Hepatic stellate cell (primary cell): ENCODE measurements around the gene KPNA5.
"Not testable (repeated sequence)": the region's sequence is repeated elsewhere in the genome, so short reads cannot be mapped to it uniquely, and the experiment has no call there.

ENCODE experiments used
- DNase-seq: peaks from one replicate; pipeline ENCODE4 v3.0.0; 2011; ENCODE audit warnings: low spot score

The KPNA5 gene

DNA sequence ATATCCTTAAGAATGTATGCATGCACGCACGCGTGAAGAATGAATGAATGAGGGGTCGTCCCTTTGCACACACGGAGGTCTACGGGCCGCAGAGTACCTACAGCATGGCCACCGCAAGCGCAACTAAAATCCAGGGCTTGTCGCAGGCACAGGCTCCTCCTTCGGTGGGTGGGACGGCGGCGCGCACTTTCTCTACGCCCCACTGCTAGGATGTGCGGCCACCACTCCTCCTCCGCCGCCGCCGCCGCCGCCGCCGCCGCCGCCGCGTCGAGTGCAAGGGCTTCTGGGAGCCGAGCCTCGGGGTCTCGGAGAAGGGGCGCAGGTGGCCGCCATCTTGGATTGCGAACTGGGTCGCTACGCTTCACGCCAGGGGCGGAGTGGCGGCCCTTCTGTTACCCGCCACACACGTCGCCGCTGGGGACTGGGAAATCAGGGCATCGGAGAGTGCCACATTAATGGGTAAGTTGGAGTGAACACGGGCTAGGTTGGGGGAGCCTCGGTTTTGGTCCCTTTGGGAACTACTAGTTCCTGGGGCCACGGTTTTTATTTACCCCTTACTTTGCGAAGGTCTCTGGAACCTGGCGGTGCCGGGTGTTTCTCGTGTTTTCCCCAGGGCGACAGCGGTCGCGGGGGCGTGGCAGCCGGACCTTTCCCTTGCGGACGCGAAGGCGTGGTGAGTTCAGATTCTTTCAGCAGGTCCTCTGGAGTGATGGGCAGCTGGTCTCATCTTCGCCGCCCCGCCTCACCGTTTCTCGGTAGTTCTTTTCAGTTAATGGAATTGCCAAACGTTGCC, at the start of gene KPNA5:
Gene KPNA5, plus strand, starts transcription at position 332 of the 793 bp plus-strand sequence. Its CDS starts 124 bp downstream, at position 456.
- DNase-seq = peak; percentile 88

DNA sequence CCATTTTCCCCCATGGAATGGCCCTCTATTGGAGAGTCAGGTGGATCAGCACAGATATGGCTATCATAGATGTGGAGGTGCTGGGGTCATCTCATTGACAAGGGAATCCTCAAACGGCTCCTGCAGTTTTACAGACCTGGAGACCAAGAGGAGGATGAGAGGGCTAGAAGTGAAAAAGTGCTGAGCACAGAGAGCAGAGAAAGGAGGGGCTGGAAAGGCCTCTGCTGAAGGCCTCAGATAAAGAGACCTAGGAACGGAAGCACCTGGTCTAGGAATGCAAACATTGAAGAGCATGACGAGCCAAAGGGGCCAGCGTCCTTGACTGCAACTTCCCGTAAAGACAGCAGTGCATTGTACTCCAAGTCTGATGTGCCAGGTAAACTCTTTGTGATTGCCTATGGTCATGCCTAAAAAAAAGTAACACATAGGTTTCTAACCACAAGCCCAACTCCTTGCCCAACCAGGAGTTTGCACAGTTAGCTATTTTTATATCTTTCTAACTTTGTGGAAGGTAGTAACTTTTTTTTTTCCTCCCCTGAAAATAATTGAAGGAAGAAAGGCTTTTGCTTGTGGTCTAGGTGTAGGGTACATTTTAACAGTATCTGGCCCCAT, 49.5 kb upstream of the KPNA5 start:
- no peak for DNase-seq

DNA sequence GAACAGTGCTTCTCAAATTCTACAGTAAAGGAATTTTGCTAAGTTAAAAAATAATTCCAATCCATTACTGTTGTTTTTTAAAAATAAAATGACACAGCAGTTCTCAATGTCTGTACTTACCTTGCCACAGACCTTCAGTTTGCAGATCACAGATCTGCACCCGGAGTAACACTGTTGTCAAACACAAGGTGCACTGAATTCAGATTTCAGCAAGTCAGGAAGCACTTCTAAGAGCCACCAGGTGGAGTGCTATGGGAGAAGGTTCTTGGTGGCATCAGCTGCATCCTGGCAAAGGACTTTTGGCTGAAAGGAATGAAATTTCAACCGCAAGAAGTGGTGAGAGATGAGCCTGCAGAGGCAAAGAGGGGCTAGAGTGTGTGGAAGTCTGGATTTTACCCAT, 47.3 kb upstream of the KPNA5 start:
- no peak for DNase-seq

DNA sequence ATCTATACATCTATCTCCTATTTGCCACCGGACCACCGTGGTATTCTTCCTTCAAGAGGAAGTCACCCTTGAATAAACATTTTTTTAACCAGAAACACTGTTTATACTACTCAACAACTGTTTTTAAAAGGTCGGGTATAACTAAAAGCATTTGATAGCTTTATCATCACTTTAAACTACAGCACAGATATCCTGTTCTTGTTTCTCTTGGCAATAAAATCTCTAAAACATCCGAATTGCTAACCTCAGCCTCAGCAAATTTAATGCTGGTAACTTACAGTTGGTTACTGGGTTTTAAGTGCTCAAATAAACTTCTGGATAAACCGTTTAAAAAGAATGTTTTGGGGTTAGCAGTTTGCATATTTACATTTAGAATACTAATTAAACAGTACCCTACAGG, 32.9 kb upstream of the KPNA5 start:
- no peak for DNase-seq

DNA sequence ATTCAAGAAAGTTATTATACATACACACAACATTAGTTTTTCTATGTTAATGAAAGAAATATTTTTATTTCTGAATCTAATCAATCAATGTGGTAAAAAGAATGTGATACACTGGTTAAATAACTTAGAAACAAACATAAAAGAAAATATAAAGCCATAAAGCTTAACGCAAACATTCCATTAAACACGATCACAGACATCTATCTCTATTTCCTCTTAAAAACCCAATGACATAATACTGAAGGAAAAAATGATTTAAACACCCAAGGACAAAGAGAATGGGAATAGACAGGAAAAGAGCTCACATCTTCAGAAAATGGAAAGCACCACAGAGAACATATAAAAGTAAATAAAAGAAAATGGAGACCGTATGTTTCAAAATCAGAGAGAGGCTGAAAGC, 31.9 kb upstream of the KPNA5 start:
- no peak for DNase-seq

DNA sequence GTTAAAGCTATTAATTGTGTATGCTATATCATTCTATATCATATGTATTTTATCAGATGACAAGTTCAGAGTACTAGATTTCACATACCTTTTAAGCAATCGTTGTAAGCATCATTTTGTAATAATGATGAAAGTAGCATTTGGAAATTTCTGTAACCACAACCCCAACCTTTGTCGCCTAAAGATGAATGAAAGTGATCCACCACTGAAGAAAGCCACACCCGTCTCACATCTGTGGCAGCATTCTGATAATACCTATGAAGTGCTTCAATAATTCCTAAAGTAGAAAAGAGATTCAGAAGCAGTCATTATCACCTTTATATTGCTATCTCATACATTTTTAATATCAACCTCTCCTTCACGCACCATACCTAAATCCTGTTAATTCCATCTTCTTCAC, 29.1 kb upstream of the KPNA5 start:
- no peak for DNase-seq

DNA sequence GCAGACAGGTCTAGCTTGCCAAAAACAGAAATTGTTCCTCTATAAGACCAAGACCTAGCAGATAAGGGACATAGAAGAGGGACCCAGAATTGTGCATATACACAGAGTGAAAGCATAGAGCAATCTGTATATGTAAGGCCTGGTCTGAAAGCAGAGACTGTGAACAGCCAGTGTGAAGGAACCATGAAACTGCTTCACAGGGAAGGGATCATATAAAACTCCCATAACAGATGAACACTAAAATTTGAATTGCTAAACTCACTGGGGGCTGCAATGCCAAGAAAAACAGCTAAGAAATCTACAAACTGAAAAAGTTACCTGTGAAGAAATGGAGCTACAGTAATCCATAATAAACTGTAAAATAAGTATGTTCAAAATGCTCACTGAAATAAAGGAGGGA, 19.4 kb upstream of the KPNA5 start:
- no peak for DNase-seq

DNA sequence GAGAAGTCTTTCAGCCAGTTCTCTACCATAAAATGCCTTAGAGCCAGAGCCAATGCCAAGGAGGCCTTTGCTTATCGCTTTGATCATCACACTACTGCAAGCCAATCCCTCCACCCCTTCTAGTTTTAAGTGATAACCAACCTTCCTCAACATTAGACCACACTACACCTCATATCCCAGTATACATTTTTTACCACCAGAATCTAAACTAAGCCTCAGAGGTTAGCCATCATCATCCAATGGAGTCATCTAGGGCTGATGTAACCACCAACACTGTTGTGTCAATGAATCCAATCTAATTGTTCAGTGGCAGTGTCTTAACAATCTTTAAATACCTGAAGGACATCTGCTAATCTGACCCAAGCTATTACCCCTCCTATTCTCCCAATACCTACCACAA, 18.8 kb upstream of the KPNA5 start:
- DNase-seq = no peak

DNA sequence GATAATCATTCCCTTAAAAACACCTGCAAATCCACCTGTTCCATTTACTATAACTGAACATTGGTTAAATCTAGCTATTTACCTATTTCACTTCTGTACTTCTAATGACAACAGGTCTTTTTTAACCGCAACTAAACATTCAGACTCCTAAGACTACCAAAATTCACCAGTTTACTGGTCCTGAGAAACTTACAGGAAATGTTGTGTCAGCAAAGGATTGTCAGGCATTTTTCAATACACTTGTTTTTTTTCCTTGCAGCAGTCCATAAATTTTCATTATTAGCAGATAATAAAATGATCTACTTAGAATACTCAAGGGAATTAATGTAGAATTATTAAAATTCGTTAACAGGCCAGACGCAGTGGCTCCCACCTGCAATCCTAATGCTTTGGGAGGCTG, 17.7 kb upstream of the KPNA5 start:
- DNase-seq = no peak

DNA sequence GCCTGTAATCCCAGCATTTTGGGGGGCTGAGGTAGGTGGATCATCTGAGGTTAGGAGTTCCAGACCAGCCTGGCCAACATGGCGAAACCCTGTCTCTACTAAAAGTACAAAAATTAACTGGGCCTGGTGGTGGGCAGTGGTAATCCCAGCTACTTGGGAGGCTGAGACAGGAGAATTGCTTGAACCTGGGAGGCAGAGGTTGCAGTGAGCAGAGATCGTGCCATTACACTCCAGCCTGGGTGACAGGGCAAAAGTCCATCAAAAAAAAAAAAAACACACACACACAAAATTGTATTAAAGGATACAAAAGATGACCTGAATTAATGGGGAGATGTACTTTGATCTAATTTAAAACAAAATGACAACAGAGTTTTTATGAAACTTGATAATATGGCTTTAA, 16.8 kb upstream of the KPNA5 start:
- DNase-seq = not testable (repeated sequence)

DNA sequence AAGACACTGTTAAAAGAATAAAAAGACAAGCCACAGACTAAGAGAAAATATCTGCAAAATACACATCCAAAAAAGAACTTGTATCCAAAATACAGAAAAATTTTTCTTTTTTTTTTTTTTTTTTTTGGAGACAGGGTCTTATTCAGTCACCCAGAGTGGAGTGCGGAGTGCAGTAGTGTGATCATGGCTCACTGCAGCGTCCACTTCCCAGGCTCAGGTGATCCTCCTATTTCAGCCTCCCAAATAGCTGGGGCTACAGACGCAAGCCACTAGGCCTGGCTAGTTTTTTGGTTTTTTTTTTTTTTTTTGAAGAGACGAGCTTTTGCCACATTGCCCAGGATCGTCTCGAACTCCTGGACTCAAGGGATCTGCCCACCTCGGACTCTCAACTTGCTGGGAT, 15.5 kb upstream of the KPNA5 start:
- DNase-seq = no peak

DNA sequence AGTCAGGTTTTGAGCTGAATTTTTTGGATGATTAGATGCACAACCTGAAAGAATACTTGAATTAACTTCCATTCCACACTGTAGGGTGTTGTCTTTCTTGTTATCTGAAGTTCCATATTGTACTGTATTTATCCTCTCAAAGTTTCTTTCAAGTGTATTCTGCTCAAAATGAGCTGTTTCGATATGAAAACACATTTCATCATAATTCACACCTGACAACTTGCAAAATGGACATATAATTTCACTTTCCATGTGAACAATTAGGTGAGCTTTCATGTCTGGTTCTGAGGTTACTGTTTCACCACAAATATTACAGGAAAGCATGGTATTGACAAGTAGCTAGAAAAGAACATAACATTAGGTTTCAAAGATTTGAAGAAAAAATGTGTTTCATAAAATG, 14.1 kb upstream of the KPNA5 start:
- DNase-seq = no peak

DNA sequence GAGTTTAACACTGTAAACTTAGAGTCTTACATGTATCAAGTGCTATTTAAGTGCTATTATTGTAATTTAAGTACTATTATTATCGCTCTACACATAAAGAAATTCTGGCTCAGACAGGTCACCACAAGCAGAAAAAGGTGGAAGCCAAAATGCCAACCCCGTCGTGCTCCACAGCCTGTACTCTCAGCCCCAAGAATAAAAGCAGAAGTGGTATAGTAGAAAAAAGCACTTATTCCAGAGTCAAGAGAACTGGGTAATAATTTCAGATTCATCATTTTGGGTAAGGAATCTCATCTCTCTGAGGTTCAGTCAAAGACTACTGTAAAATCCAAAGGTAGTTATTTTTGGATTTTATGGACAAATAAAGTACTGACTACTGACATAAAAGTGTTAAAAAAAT, 13.4 kb upstream of the KPNA5 start:
- no peak for DNase-seq

DNA sequence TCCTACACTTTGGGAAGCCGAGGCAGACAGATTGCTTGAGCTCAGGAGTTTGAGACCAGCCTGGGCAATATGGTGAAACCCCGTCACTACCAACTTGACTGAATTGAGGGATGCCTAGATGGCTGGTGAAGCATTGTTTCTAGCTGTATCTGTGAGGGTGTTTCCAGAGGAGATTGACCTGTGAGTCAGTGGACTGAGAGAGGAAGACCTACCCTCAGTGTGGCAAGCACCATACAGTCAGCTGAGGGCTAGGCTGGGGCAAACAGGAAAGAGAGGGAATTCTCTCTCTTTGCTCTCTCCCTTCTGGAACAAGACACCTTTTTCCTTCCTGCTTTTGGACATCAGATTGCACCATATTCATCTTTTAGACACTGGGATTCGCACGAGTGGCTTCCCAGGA, 8.7 kb upstream of the KPNA5 start:
- DNase-seq = no peak

DNA sequence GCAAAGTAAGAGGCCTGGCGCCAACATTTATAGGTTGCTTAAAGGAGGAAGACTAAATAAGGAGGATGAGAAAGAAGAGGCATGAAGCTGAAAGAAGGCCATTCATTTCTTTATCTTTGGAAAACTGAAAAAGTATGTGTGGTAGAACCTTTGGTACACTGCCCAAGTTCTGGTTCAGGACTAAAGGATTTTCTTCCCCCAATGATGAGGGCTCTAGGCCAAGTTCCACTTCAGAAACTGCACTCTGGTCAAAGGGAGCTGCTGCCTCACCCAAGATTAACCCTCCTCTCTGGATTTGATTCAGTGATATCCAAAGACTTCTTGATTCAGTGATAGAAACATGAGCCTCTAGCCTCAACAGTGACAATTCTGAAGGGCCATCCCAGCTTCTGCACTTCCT, 5.0 kb upstream of the KPNA5 start:
- DNase-seq = no peak

DNA sequence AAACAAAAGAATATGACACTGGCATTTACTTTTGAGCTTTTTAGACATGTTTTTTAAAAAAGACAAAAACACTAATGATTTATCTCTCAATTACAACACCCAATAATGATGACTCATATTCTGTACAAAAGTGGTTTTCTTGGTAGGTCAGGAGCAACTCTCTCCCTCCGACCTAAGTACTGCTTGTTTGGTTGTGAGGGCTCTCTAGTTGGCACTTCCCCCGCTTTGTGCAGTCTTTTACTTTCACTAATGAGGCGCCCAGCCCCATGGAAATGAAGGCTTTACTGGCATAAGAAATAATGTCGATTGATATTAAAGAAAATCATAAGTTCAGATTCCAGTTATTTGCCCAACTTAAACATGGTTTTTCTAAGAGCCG, 1.3 kb downstream of the KPNA5 start:
- DNase-seq = peak; percentile 31

DNA sequence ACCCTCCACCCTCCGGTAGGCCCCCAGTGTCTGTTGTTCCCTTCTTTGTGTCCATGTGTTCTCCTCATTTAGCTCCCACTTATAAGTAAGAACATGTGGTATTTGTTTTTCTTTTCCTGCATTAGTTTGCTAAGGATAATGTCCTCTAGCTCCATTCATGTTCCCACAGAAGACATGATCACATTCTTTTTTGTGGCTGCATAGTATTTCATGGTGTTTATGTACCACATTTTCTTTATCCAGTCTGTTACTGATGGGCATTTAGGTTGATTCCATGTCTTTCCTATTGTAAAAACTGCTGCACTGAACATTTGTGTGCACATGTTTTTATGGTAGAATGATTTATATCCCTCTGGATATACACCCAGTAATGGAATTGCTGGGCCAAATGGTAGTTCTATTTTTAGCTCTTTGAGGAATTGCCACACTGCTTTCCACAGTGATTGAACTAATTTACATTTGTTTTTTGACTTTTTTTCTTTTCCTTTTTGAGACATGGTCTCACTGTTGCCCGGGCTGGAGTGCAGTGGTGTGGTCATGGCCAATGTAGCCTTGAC, 4.5 kb downstream of the KPNA5 start:
- DNase-seq = no peak

DNA sequence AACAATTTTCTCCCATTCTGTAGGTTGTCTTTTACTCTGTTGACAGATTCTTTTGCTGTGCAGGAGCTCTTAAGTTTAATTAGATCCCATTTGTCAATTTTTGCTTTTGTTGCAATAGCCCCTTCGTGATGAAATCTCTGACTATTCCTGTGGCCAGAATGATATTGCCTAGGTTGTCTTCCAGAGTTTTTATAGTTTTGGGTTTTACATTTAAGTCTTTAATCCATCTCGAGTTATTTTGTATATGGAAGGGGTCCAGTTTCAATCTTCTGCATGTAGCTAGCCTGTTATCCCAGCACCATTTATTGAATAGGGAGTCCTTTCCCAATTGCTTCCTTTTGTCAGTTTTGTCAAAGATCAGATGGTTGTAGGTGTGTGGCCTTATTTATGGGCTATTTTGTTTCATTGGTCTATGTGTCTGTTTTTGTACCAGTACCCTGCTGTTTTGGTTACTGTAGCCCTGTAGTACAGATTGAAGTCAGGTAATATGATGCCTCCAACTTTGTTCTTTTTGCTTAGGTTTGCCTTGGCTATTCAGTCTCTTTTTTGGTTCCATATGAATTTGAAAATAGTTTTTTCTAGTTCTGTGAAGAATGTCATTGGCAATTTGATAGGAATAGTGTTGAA, 5.6 kb downstream of the KPNA5 start:
- DNase-seq = not testable (repeated sequence)

DNA sequence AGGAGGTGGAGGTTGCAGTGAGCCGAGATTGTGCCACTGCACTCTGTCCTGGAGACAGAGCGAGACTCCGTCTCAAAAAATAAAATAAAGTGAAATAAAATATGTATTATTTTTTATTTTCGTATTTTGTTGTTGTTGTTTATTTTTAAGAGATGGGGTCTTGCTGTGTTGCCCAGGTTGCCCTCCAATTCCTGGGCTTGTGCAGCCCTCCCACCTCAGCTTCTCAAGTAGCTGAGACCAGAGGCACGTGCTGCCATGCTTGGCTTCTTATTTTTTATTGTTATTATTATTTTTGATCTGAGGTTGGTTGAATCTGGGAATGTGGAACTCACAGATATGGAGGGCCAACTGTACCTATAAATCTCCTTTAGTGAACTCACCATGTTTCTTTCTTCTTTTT, 10.1 kb downstream of the KPNA5 start:
- no peak for DNase-seq

DNA sequence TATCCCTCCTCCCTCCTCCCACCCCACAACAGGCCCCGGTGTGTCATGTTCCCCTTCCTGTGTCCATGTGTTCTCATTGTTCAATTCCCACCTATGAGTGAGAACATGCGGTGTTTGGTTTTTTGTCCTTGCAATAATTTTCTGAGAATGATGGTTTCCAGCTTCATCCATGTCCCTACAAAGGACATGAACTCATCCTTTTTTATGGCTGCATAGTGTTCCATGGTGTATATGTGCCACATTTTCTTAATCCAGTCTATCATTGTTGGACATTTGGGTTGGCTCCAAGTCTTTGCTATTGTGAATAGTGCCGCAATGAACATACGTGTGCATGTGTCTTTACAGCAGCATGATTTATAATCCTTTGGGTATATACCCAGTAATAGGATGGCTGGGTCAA, 11.9 kb downstream of the KPNA5 start:
- DNase-seq = not testable (repeated sequence)

DNA sequence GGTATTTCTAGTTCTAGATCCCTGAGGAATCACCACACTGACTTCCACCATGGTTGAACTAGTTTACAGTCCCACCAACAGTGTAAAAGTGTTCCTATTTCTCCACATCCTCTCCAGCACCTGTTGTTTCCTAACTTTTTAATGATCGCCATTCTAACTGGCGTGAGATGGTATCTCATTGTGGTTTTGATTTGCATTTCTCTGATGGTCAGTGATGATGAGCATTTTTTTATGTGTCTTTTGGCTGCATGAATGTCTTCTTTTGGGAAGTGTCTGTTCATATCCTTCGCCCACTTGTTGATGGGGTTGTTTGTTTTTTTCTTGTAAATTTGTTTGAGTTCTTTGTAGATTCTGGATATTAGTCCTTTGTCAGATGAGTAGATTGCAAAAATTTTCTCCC, 12.3 kb downstream of the KPNA5 start:
- DNase-seq = not testable (repeated sequence)

DNA sequence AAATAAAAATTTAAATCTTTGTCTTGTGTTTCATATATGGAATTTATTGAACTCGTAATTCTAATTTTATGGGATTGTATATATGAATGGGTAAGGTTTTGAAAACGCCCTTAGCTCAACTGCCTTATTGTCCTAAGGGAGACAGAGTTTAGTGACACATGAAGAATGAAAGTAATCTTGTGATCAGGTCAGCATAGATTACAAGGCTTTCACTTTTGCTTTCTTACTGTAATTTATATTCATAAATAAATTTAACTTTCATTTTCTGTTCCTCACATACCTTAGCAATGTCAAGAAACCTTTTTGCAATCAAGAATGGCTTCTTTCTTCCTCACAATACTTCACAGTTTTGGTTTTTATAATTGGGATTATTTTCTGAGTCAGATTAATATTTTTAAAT, 14.4 kb downstream of the KPNA5 start:
- no peak for DNase-seq

DNA sequence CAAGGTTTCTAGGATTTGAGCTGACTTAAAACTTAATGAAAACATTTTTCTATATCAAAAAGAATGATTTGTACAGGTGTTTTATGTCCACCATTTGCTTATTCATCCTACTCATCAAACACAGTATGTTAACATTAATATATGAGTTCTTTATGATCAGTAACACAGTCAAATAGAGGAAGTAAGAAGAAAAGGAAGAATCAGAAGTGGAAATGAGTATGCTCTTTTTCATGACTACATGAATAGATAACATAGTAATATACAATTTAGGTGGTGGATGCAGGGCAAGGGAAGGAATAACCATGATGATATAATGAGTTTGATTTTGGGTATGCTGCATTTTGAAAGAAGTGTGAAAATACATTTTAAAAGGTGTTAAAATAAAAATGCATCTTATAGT, 16.5 kb downstream of the KPNA5 start:
- no peak for DNase-seq
